IPS DF 4.7 (cell line): ENCODE measurements around the gene DYNC1I2.
"Not testable (repeated sequence)": the region's sequence is repeated elsewhere in the genome, so short reads cannot be mapped to it uniquely, and the experiment has no call there.

Source experiments
- DNase-seq: peaks from one replicate; pipeline ENCODE4 v3.0.0-alpha.2; 2013; ENCODE audit warnings: low spot score; ENCODE audit errors: extremely low read depth

The DYNC1I2 gene

GRCh38 chr2:171774581-171774980 lies 87.3 kb downstream of the DYNC1I2 start:
- DNase-seq: not testable (repeated sequence)

GRCh38 chr2:171778515-171778914 lies 91.2 kb downstream of the DYNC1I2 start:
- no peak for DNase-seq

- no peak for DNase-seq
These were observed 98.2 kb downstream of the DYNC1I2 start for GRCh38 chr2:171785450-171785849.

GRCh38 chr2:171787333-171788072 lies 100.2 kb downstream of the DYNC1I2 start:
- DNase-seq: no peak

GRCh38 chr2:171788316-171788993 lies 101.2 kb downstream of the DYNC1I2 start:
- no peak for DNase-seq

GRCh38 chr2:171789956-171790355 lies 102.7 kb downstream of the DYNC1I2 start:
- no peak for DNase-seq

- DNase-seq: no peak
These were observed 104.1 kb downstream of the DYNC1I2 start for GRCh38 chr2:171791361-171791760.

GRCh38 chr2:171792157-171792556 lies 104.9 kb downstream of the DYNC1I2 start:
- DNase-seq: no peak

- no peak for DNase-seq
These were observed 105.8 kb downstream of the DYNC1I2 start for GRCh38 chr2:171792886-171793580.

- no peak for DNase-seq
These were observed 106.7 kb downstream of the DYNC1I2 start for GRCh38 chr2:171793691-171794678.

- DNase-seq: no peak
These were observed 107.6 kb downstream of the DYNC1I2 start for GRCh38 chr2:171794918-171795317.
